ENCODE results near the gene RAE1.
"Not testable (repeated sequence)": the region's sequence is repeated elsewhere in the genome, so short reads cannot be mapped to it uniquely, and the experiment has no call there.

Gene RAE1

DNA sequence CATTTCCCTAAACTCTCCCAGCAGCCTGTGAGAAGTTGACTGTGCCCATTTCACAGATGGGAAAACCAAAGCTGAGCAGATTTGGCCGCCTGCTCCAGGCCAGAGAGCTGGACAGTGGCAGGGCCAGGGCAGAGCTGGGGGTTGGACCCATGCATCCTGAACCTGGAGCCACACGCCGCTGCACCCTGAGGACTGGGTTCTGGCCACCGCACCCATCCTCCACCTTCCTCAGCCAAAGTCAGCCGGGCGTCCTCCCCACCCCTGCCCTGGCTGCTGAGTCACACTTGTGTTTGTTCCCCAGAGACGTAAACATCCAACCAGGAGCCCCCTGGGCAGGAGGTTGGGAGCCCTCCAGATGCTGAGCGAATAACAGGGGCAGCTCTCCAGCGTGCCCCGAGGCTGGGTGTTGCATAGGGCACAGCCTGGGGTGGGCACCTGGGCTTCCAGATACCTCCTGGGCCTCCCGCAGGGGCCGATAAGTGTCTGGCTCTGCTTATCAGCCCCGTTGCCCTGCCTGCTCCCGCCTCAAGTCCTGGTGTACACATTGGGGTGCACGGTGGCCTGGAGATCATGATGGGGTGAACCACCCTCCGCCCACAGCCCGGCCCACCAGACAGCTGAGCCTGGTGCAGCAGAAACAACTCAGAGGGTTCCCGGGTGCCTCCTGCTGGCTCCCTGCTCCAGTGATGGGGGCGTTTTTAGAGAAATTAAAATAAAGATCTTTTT lies 64.0 kb downstream of the RAE1 start:
- no peak for DNase-seq (ENCODE audit: low read depth in 2 of 2)

GRCh38 chr20:57415771-57416170 lies 64.7 kb downstream of the RAE1 start:
- DNase-seq (ENCODE audit: low read depth in 2 of 2): no peak

GRCh38 chr20:57416296-57417022 lies 65.4 kb downstream of the RAE1 start:
- DNase-seq (ENCODE audit: low read depth in 2 of 2): no peak

DNA sequence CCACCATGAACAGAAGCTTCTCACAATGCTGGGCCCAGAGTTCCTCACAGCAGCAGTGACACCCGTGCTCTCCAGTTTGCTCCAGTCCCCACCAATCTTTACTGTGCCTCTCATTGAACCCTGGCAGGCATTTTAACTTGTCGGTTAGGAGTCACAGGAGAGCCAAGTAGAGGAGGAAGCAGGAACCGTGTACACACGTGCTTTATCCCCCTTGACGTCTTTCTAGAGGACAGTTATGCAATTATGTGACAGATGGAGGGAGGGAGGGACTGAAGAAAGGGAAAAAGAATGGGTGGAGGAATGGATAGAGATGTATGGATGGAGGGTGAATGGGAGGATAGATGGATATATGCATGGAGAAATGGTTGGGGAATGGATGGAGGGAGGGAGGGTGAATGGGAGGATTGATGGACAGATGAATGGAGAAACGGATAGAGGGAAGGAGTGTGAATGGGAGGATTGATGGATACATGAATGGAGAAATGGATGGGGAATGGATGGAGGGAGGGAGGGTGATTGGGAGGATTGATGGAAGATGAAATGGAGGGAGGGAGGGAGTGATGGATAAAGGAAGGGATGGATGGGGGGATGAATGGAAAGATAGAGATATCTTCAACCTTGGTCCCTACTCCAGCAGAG lies 66.1 kb downstream of the RAE1 start:
- DNase-seq (ENCODE audit: low read depth in 2 of 2): no peak

DNA sequence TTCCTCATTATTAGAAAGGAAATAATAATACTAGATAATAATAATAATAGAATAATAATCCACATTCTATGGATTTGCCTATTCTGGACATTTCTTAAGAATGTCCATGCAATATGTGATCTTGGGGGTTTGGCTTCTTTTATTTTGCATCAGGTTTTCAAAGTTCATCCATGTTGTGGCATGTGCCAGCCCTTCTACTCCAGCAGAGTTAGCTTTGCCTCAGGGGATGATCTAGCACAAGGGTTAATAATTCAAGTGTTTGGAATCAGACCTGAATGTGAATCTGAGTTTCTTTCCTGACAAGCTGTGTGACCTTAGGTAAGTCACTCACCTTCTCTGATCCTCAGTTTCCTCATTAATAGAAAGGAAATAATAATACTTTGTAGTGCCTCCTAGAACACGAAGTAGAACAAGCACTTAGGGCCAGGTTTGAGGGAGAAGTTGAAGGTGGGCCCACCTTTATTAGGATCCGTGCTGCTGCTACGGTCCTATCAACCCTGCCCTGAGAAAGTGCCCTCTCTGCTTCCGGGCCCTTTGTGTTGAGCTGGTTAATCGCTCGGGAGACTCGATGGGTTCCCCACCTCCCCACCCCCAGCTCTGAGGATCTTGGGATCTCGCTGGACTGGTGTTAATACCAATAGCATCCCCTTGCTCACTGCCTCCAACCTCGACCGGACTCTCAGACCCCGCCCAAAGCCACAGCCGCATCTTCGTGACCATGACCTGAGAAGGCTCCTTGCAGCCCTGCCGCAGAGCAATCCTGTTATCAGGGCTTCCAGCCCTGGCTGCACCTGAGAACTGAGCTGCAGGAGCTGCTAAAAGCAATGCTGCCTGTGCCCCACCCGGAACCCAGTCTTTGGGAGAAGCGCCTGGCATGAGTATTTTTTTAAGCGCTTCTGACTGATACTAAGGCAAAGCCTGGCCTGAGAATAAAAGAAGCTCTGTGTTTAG lies 67.0 kb downstream of the RAE1 start:
- no peak for DNase-seq (ENCODE audit: low read depth in 2 of 2)

GRCh38 chr20:57419479-57419878 lies 68.4 kb downstream of the RAE1 start:
- not testable (repeated sequence) for DNase-seq (ENCODE audit: low read depth in 2 of 2)

- DNase-seq (ENCODE audit: low read depth in 2 of 2): no peak
Measured at GRCh38 chr20:57420571-57421252, 69.7 kb downstream of the RAE1 start.

DNA sequence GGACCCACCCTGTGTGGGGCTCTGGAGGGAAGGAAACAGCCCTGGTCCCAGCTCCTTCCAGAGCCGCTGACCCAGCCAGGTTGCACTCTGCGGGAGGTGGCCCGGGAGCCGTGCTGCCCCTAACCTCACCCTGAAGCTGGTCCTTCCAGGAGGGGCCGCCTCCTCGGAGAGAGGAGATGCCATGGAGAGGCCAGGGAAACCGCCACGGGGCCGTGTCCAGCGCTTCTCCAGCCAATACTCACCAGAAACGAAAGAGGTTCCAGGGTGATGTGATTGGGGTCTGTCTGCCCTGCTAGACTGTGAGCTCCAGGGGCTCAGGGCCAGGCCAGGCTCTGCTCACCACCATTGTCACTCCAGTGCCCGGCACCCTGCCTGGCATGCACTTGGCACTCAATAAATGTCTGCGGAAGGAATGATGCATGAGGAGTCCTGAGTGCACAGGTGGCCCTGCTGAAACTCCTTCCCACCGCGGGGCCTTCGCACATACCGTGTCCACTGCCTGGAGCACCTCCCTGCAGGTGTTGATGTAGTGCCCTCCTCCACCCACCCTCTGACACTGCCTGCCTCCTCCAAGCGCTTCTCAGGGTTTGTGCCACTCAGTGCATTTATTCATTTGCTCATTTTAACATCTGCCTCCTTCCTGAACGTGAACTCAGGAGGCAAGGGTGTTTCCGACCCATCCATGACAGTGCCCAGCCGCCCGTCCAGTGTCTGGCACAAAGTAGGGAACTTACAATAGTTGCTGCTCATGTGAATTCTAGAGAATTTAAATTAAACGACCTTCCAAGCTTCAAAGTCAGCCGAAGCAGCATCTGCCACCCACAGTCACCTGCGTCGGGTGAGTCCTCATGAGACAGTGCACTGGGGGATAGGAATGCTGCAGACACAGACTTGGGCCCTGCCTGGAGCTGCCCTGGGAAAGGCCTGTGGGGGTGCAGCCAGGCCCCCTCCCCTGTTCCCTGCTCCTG lies 70.5 kb downstream of the RAE1 start:
- no peak for DNase-seq (ENCODE audit: low read depth in 2 of 2)

- no peak for DNase-seq (ENCODE audit: low read depth in 2 of 2)
Measured at GRCh38 chr20:57422254-57422653, 71.2 kb downstream of the RAE1 start.

- DNase-seq (ENCODE audit: low read depth in 2 of 2): no peak
Measured at GRCh38 chr20:57425150-57426013, 74.3 kb downstream of the RAE1 start.

DNA sequence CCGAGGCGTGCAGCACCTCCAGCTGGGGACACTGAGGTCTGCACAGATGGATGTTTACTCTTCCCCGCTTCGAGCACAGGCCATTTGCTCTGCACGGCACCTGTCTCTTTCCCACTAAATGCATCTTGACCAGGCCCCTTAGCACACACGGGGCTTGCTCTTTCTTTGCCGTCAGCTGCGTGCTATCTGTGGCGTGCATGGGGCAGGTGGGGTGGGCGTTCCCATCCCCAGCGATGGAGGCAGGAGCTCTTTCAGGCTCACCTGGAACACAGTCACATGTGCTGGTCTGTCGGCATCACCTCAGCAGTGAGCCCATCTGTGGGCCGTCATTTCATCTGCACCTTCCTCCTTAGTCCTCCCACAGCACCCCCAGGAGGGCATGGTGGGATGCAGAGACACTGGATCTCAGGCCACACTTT lies 75.2 kb downstream of the RAE1 start:
- DNase-seq (ENCODE audit: low read depth in 2 of 2): no peak

GRCh38 chr20:57426831-57427230 lies 75.8 kb downstream of the RAE1 start:
- no peak for DNase-seq (ENCODE audit: low read depth in 2 of 2)

GRCh38 chr20:57428324-57429158 lies 77.5 kb downstream of the RAE1 start:
- DNase-seq (ENCODE audit: low read depth in 2 of 2): no peak

Measured in stimulated activated CD4-positive, alpha-beta T cell treated with anti-CD3 and anti-CD28 coated beads, Interleukin-4, amount 100 ng/mL, for 48 hours (primary cell).